SK-N-MC (cell line): Measurements from ENCODE around the gene SKOR2.

Experiments
- DNase-seq: peaks from one replicate; pipeline ENCODE4 v3.0.0-alpha.2; 2011; ENCODE audit warnings: low read depth, low spot score
- H3K27ac ChIP-seq: fragments of 200-600 bp; sonication (generic); 2 replicates; pipeline ENCODE4 v1.5.1; 2016; ENCODE audit warnings: mixed run types
- H3K36me3 ChIP-seq: fragments of 200-600 bp; sonication (generic); 2 replicates; pipeline ENCODE4 v1.6.1; 2017; ENCODE audit warnings: antibody characterized with exemption, low read length, mixed read lengths; ENCODE audit not compliant: insufficient read depth
- H3K4me3 ChIP-seq: fragments of 200-600 bp; sonication (generic); 2 replicates; pipeline ENCODE4 v1.5.1; 2016
- H3K9ac ChIP-seq: fragments of 200-600 bp; sonication (generic); 2 replicates; pipeline ENCODE4 v1.8.0; 2017; ENCODE audit warnings: mixed run types, mixed read lengths; ENCODE audit not compliant: insufficient read length
- H3K9me3 ChIP-seq: fragments of 200-600 bp; sonication (generic); 2 replicates; pipeline ENCODE4 v1.6.1; 2017; ENCODE audit warnings: low read depth, mild to moderate bottlenecking, antibody characterized with exemption, low read length, moderate library complexity, mixed read lengths
- EZH2 ChIP-seq: fragments of 200-600 bp; sonication (generic); IDR thresholded peaks from one replicate; pipeline ENCODE4 v1.6.1; 2017; ENCODE audit warnings: antibody characterized with exemption
- FOXP2 ChIP-seq: optimal IDR thresholded peaks from 2 replicates; pipeline ENCODE3; 2011; ENCODE audit warnings: mild to moderate bottlenecking, moderate library complexity; ENCODE audit not compliant: insufficient read depth; ENCODE audit errors: extremely low read length, control extremely low read depth
- POLR2AphosphoS5 ChIP-seq: IDR thresholded peaks from 2 replicates; pipeline ENCODE4 v1.6.1; 2012; ENCODE audit warnings: mild to moderate bottlenecking, low read depth, low read length, borderline replicate concordance

The SKOR2 gene

DNA sequence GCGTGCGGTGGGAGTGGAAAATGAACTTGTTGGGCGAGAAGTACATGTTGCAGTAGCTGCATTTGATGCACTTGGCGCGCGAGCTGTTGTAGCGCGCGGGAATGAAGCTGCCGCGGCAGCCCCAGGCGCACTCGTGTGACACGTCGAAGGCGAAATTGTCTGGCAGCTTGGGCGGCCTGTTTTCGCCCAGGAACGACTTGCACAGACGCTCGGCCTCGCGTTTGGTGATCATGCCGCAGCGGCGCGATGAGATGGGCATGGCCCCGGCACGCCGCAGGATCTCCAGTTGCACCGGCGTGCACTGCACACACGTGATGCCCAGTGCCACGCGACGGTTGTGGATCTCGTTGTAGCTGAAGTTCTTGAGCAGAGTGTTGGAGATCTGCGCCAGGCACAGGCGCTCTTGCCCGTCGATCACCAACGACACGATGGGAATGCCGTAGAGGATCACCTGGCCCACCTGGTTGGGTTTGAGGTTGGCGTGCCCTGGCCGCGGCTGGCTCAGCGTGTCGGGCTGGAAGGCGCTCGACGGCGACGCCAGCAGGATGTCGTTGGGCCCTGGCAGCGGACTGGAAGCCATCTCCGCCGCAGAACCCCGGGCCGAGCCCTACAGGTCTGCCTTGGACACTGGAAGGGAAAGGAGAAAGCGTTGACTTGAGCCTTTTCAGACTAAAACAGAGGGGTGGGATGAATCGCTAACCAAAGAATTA, 2.7 kb downstream of the SKOR2 start:
- no peaks in the 10 kb centered on the region for H3K9me3 ChIP-seq
- H3K27ac ChIP-seq: no peak overlapping the region
- H3K4me3 ChIP-seq: no peak overlapping the region
- H3K9ac ChIP-seq: no peak overlapping the region
- no peak for DNase-seq
- H3K36me3 ChIP-seq: no peaks in the 10 kb centered on the region
- TF ChIP-seq POLR2AphosphoS5: no peak
- no peak for TF ChIP-seq FOXP2
- TF ChIP-seq EZH2: no peak

- Histone ChIP-seq H3K9ac (no peak overlapping the region), H3K4me3 (no peak overlapping the region), H3K36me3 (no peaks in the 10 kb centered on the region), H3K27ac (no peak overlapping the region), H3K9me3 (no peaks in the 10 kb centered on the region)
- DNase-seq: no peak
- TF ChIP-seq EZH2 (no peak), POLR2AphosphoS5 (no peak), FOXP2 (no peak)
Observed at GRCh38 chr18:47248115-47248603, 3.3 kb downstream of the SKOR2 start.

GRCh38 chr18:47247416-47248114, 3.9 kb downstream of the SKOR2 start:
- Histone ChIP-seq H3K4me3 (no peak overlapping the region), H3K9ac (no peak overlapping the region), H3K36me3 (no peaks in the 10 kb centered on the region), H3K27ac (no peak overlapping the region), H3K9me3 (no peaks in the 10 kb centered on the region)
- DNase-seq: no peak
- TF ChIP-seq POLR2AphosphoS5 (no peak), EZH2 (no peak), FOXP2 (no peak)

- Histone ChIP-seq H3K9ac (no peak overlapping the region), H3K4me3 (no peak overlapping the region), H3K9me3 (no peaks in the 10 kb centered on the region), H3K27ac (no peak overlapping the region), H3K36me3 (no peaks in the 10 kb centered on the region)
- TF ChIP-seq FOXP2 (no peak), EZH2 (no peak), POLR2AphosphoS5 (no peak)
- no peak for DNase-seq
Observed at GRCh38 chr18:47247036-47247415, 4.4 kb downstream of the SKOR2 start.

GRCh38 chr18:47246027-47246971, 5.2 kb downstream of the SKOR2 start:
- H3K27ac ChIP-seq: no peak overlapping the region

GRCh38 chr18:47244086-47244485, 7.4 kb downstream of the SKOR2 start:
- Histone ChIP-seq H3K27ac (no peak overlapping the region), H3K9me3 (no peaks in the 10 kb centered on the region), H3K36me3 (no peaks in the 10 kb centered on the region), H3K4me3 (no peak overlapping the region), H3K9ac (no peak overlapping the region)
- TF ChIP-seq FOXP2 (no peak), POLR2AphosphoS5 (no peak), EZH2 (no peak)
- DNase-seq: no peak

More at GRCh38 chr18:47246027-47246971, 5.2 kb downstream of the SKOR2 start:
- H3K36me3 ChIP-seq: no peaks in the 10 kb centered on the region
- no peak overlapping the region for H3K4me3 ChIP-seq
- DNase-seq: no peak
- no peaks in the 10 kb centered on the region for H3K9me3 ChIP-seq
- TF ChIP-seq POLR2AphosphoS5 (no peak), EZH2 (no peak), FOXP2 (no peak)
- no peak overlapping the region for H3K9ac ChIP-seq

- no peak for DNase-seq
- H3K27ac ChIP-seq: no peak overlapping the region
- TF ChIP-seq FOXP2: no peak
- no peak for TF ChIP-seq POLR2AphosphoS5
- TF ChIP-seq EZH2: no peak
Observed at GRCh38 chr18:47235096-47235495, 16.4 kb downstream of the SKOR2 start.

DNA sequence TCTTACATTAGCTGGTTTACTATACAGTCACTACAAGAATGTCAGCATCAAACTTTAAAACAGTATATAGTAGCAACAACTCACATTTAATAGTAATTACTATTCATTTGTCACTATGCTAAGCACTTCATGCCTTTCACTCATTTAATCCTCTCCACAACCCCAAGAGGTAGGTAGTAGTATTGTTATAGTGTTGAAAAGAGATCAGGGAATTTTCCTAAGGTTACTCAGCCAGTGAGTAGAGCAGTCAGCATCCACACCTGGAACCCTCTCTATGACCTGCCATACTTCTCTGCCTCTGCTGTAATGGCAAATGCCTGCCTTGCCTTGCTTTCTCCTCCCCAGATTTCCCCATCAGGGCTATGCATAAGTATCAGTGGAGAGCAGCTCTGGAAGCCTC, 24.8 kb downstream of the SKOR2 start:
- no peak for DNase-seq
- TF ChIP-seq FOXP2 (no peak), EZH2 (no peak), POLR2AphosphoS5 (no peak)

More at GRCh38 chr18:47235096-47235495, 16.4 kb downstream of the SKOR2 start:
- Histone ChIP-seq H3K9me3 (no peaks in the 10 kb centered on the region), H3K4me3 (no peak overlapping the region), H3K36me3 (no peaks in the 10 kb centered on the region), H3K9ac (no peak overlapping the region)

More for the DNA sequence above, 24.8 kb downstream of the SKOR2 start:
- Histone ChIP-seq H3K9ac (no peak overlapping the region), H3K36me3 (no peaks in the 10 kb centered on the region), H3K27ac (no peak overlapping the region), H3K4me3 (no peak overlapping the region), H3K9me3 (no peaks in the 10 kb centered on the region)
